IMR-90 (cell line): ENCODE measurements around the gene BCAT1. TPM values are rescaled to one million over a fixed set of nuclear protein-coding genes. Genes with fewer than 3 reads are reported as not detected.

Experiments used
- ATAC-seq: fragments of 200-7000 bp; cut with Tn5 transposase; 2 replicates; pipeline ENCODE4 v1.9.1; 2020; ENCODE audit warnings: low read depth, mild to moderate bottlenecking, moderate library complexity
- BruUV-seq: library from RNA; stranded (reverse); fragments of 400-500 nt; replicated peaks from 2 replicates; lab custom pipeline; 2021; lab: Mats Ljungman, UMichigan
- CTCF ChIA-PET: fragments of 300-600 bp; formaldehyde crosslinking; extraction: SDS; loops from one replicate; lab custom pipeline; 2021; ENCODE audit warnings: antibody characterized with exemption; lab: Yijun Ruan, JAX
- POLR2A ChIA-PET: fragments of 300-600 bp; sonication (Branson Sonifier 250); formaldehyde crosslinking; loops from one replicate; lab custom pipeline; 2022; ENCODE audit warnings: antibody characterized with exemption; ENCODE audit not compliant: unreplicated experiment; lab: Charles Lee
- DNase-seq: peaks from one replicate; pipeline ENCODE4 v3.0.0; 2013
- H2AFZ ChIP-seq: replicated peaks from 2 replicates; pipeline ENCODE3; 2013; ENCODE audit warnings: low read length, mild to moderate bottlenecking; ENCODE audit not compliant: poor library complexity
- H2AK5ac ChIP-seq: 2 replicates; pipeline ENCODE4 v1.6.1; 2013; ENCODE audit warnings: low read depth, low read length, inconsistent platforms
- H2AK9ac ChIP-seq: replicated peaks from 2 replicates; pipeline ENCODE3; 2013; ENCODE audit warnings: mild to moderate bottlenecking, low read depth, low read length, moderate library complexity; ENCODE audit not compliant: poor library complexity
- H2BK120ac ChIP-seq: 2 replicates; pipeline ENCODE4 v1.6.1; 2013; ENCODE audit warnings: low read depth, low read length, inconsistent platforms
- H2BK15ac ChIP-seq: 3 replicates; pipeline ENCODE4 v1.6.1; 2013; ENCODE audit warnings: low read depth, low read length, inconsistent platforms
- H2BK20ac ChIP-seq: 2 replicates; pipeline ENCODE4 v1.6.1; 2013; ENCODE audit warnings: low read depth, mild to moderate bottlenecking, inconsistent platforms, low read length, moderate library complexity
- H2BK5ac ChIP-seq: 2 replicates; pipeline ENCODE4 v1.6.1; 2013; ENCODE audit warnings: mild to moderate bottlenecking, low read depth, low read length, inconsistent platforms; ENCODE audit not compliant: poor library complexity, severe bottlenecking
- H3K14ac ChIP-seq: replicated peaks from 2 replicates; pipeline ENCODE4 v1.6.1; 2013; ENCODE audit warnings: low read depth, low read length, inconsistent platforms
- H3K18ac ChIP-seq: 2 replicates; pipeline ENCODE4 v1.6.1; 2013; ENCODE audit warnings: low read depth, low read length, control low read depth
- H3K23ac ChIP-seq: 2 replicates; pipeline ENCODE4 v1.6.1; 2013; ENCODE audit warnings: low read depth, low read length, inconsistent platforms
- H3K27ac ChIP-seq: 2 replicates; pipeline ENCODE4 v1.5.1; 2013; ENCODE audit warnings: mild to moderate bottlenecking, control low read depth, low read length; ENCODE audit not compliant: insufficient read depth
- H3K27me3 ChIP-seq: 2 replicates; pipeline ENCODE4 v1.6.1; 2013; ENCODE audit warnings: low read length; ENCODE audit not compliant: control insufficient read depth, insufficient read depth
- H3K36me3 ChIP-seq: 2 replicates; pipeline ENCODE4 v1.6.1; 2013; ENCODE audit warnings: low read length, mixed read lengths; ENCODE audit not compliant: control insufficient read depth, insufficient read depth
- H3K4ac ChIP-seq: 2 replicates; pipeline ENCODE4 v1.6.1; 2013; ENCODE audit warnings: low read depth, low read length, inconsistent platforms
- H3K4me1 ChIP-seq: 2 replicates; pipeline ENCODE4 v1.6.1; 2013; ENCODE audit warnings: low read length, mixed read lengths; ENCODE audit not compliant: control insufficient read depth, insufficient read depth
- H3K4me2 ChIP-seq: 2 replicates; pipeline ENCODE4 v1.6.1; 2013; ENCODE audit warnings: low read depth, mild to moderate bottlenecking, control low read depth, low read length, moderate library complexity
- H3K4me3 ChIP-seq: 2 replicates; pipeline ENCODE4 v1.5.1; 2013; ENCODE audit warnings: low read depth, mild to moderate bottlenecking, control low read depth, low read length, moderate library complexity; ENCODE audit not compliant: insufficient read depth
- H3K56ac ChIP-seq: 2 replicates; pipeline ENCODE4 v1.6.1; 2013; ENCODE audit warnings: low read length, inconsistent platforms; ENCODE audit not compliant: insufficient read depth; ENCODE audit errors: extremely low read depth
- H3K79me1 ChIP-seq, 2 experiments: 2 replicates each; pipeline ENCODE4 v1.6.1; 2013; ENCODE audit warnings: low read length in 2 of 2, inconsistent platforms in 1 of 2, low read depth in 1 of 2
- H3K9ac ChIP-seq: 2 replicates; pipeline ENCODE4 v1.6.1; 2013; ENCODE audit warnings: low read depth, low read length, control low read depth
- H3K9me1 ChIP-seq: 2 replicates; pipeline ENCODE4 v1.6.1; 2013; ENCODE audit warnings: low read length, inconsistent platforms; ENCODE audit not compliant: insufficient read depth
- H3K9me3 ChIP-seq: 2 replicates; pipeline ENCODE4 v1.6.1; 2013; ENCODE audit warnings: low read length; ENCODE audit not compliant: control insufficient read depth, insufficient read depth
- H4K20me1 ChIP-seq: 2 replicates; pipeline ENCODE4 v1.6.1; 2013; ENCODE audit warnings: low read length, inconsistent platforms; ENCODE audit not compliant: insufficient read depth
- H4K5ac ChIP-seq: 2 replicates; pipeline ENCODE4 v1.6.1; 2013; ENCODE audit warnings: mild to moderate bottlenecking, low read depth, low read length, control low read depth
- H4K8ac ChIP-seq, 2 experiments: 2 replicates each; pipeline ENCODE4 v1.6.1; 2013; ENCODE audit warnings: low read depth in 2 of 2, low read length in 2 of 2, control low read depth in 1 of 2, inconsistent platforms in 1 of 2
- H4K91ac ChIP-seq: 2 replicates; pipeline ENCODE4 v1.6.1; 2013; ENCODE audit warnings: low read depth, low read length, inconsistent platforms; ENCODE audit not compliant: insufficient read depth
- MAFK ChIP-seq: IDR thresholded peaks from 2 replicates; pipeline ENCODE4 v1.6.1; 2012; ENCODE audit warnings: low read depth, low read length, improper control_type of control experiment
- whole genome bisulfite sequencing, 2 experiments: methylation state at CpG; one replicate each; pipeline versions ENCODE4 v1.1.5 to v1.1.7; 2013; ENCODE audit warnings: missing lambda C conversion rate in 2 of 2; ENCODE audit not compliant: insufficient read length in 1 of 2; ENCODE audit errors: extremely low coverage in 2 of 2; 5-methylcytosine and 5-hydroxymethylcytosine counted together
- dilution Hi-C: fragments of 300-500 bp; cut with HindIII; formaldehyde crosslinking; loops from one replicate; pipeline ENCODE4 v1.14.3; 2018; ENCODE audit warnings: low sequenced_read_pairs; ENCODE audit not compliant: unreplicated experiment
- in situ Hi-C: fragments of 300-500 bp; cut with MboI; formaldehyde crosslinking; loops from 3 replicates; pipeline ENCODE4 v1.14.3; 2019; ENCODE audit warnings: low sequenced_read_pairs, inconsistent platforms, mixed read lengths
- intact Hi-C: fragments of 100-400 bp; cut with micrococcal nuclease; formaldehyde crosslinking; loops from 2 replicates; pipeline ENCODE4 v1.10.0; 2022
- polyA plus RNA-seq, 3 experiments: library from polyadenylated mRNA; depleted of rRNA; stranded (reverse); fragments of >200 nt; gene quantifications; 2 replicates each; pipeline ENCODE4 v1.2.3, GENCODE V29; 2012; ENCODE audit warnings: low replicate concordance in 1 of 3
- total RNA-seq: library from RNA; depleted of rRNA; stranded (reverse); fragments of >200 nt; gene quantifications from 2 replicates; pipeline ENCODE4 v1.2.3, GENCODE V29; 2012
- TF ChIP-seq, protein P1 (sequence below): conservative IDR thresholded peaks from 2 replicates; pipeline ENCODE4 v1.5.1; 2012; ENCODE audit warnings: mild to moderate bottlenecking, low read depth, low read length, improper control_type of control experiment

BCAT1 gene
- total and polyA plus RNA-seq, 2 of the 4 experiments (the other 2 are of a cell fraction): 30.4 to 683 TPM

DNA sequence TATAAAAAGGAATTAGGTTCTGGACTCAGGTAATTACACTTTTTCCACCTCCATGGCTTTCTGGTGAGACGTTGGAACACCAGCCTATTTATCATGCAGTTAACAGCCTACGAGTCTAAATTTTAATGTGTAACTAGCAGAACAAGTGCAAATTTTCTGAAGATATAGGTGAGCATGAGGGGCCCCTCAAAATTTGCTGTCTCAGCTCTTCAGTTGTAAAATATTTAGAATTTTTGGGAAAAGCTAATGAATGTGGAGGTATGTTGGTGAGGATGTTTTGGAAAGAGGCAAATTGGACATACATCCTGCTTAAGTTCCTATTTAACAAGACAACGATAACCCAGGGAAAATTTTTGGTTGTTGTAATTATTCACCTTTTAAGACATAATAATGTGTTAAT, 25.3 kb upstream of the BCAT1 start:
- H2AK5ac ChIP-seq: no peak overlapping the region
- H3K14ac ChIP-seq: no peak overlapping the region

More for the DNA sequence above, 25.3 kb upstream of the BCAT1 start:
- no peak overlapping the region for H3K4ac ChIP-seq
- H2BK20ac ChIP-seq: no peak overlapping the region
- H4K91ac ChIP-seq: no peak overlapping the region
- no peak overlapping the region for H2BK5ac ChIP-seq
- WGBS, 2 experiments: no CpG with 5 or more reads among the region's 3 CpGs
- H2AK9ac ChIP-seq: no peak overlapping the region
- H3K36me3 ChIP-seq: no peaks in the 10 kb centered on the region
- H3K4me2 ChIP-seq: no peak overlapping the region
- no peak overlapping the region for H3K27ac ChIP-seq
- no peaks in the 10 kb centered on the region for H3K4me1 ChIP-seq
- BruUV-seq: no TSS peak
- no peak overlapping the region for H2BK15ac ChIP-seq
- H4K20me1 ChIP-seq: no peaks in the 10 kb centered on the region
- no peak overlapping the region for H3K18ac ChIP-seq
- in situ Hi-C loops (no loop called here), dilution Hi-C loops (no loop called here), intact Hi-C loops (no loop called here)
- H3K23ac ChIP-seq: no peak overlapping the region
- no peak overlapping the region for H4K8ac ChIP-seq
- no peak overlapping the region for H3K4me3 ChIP-seq
- POLR2A ChIA-PET: no interaction called here
- no peak overlapping the region for H2AFZ ChIP-seq
- H3K9me3 ChIP-seq: no peaks in the 10 kb centered on the region
- no peak for ATAC-seq
- CTCF ChIA-PET: no interaction called here
- no peaks in the 10 kb centered on the region for H3K9me1 ChIP-seq
- peak; percentile 32; the same call in 1 of the 2 replicates for TF ChIP-seq MAFK
- TF ChIP-seq, protein P1, sequence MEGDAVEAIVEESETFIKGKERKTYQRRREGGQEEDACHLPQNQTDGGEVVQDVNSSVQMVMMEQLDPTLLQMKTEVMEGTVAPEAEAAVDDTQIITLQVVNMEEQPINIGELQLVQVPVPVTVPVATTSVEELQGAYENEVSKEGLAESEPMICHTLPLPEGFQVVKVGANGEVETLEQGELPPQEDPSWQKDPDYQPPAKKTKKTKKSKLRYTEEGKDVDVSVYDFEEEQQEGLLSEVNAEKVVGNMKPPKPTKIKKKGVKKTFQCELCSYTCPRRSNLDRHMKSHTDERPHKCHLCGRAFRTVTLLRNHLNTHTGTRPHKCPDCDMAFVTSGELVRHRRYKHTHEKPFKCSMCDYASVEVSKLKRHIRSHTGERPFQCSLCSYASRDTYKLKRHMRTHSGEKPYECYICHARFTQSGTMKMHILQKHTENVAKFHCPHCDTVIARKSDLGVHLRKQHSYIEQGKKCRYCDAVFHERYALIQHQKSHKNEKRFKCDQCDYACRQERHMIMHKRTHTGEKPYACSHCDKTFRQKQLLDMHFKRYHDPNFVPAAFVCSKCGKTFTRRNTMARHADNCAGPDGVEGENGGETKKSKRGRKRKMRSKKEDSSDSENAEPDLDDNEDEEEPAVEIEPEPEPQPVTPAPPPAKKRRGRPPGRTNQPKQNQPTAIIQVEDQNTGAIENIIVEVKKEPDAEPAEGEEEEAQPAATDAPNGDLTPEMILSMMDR: no peak
- no peaks in the 10 kb centered on the region for H3K79me1 ChIP-seq
- no peak overlapping the region for H2BK120ac ChIP-seq
- no peak for DNase-seq
- H3K56ac ChIP-seq: no peak overlapping the region
- no peak overlapping the region for H3K9ac ChIP-seq
- H3K27me3 ChIP-seq: no peaks in the 10 kb centered on the region
- H4K5ac ChIP-seq: no peak overlapping the region
